Activated T-helper 1 cell treated with anti-CD3 and anti-CD28 coated beads, Interleukin-12 subunit alpha, Interleukin-12 subunit beta, Interleukin-2, Interleukin-4 antibody, amounts not matched to agents 30 ng/mL and 10 ng/mL and 1 ng/mL, durations not matched to agents 14 hours and 24 hours and 36 hours (primary cell): ENCODE measurements around the gene TBL1X. TPM values are rescaled to one million over a fixed set of nuclear protein-coding genes. Genes with fewer than 3 reads are reported as not detected.

ENCODE experiments used
- DNase-seq: peaks from one replicate; pipeline ENCODE4 v3.0.0; 2021; ENCODE audit warnings: low spot score
- H3K27ac Mint-ChIP-seq: one replicate; pipeline ENCODE4 v1.8.0; 2021; ENCODE audit warnings: mild to moderate bottlenecking, mixed read lengths
- H3K27me3 Mint-ChIP-seq: one replicate; pipeline ENCODE4 v1.8.0; 2022; ENCODE audit warnings: mild to moderate bottlenecking, moderate library complexity, mixed read lengths; ENCODE audit not compliant: insufficient read depth
- H3K36me3 Mint-ChIP-seq: one replicate; pipeline ENCODE4 v1.8.0; 2021; ENCODE audit warnings: low read depth, mixed read lengths
- H3K4me1 Mint-ChIP-seq: one replicate; pipeline ENCODE4 v1.8.0; 2021; ENCODE audit warnings: low read depth, mixed read lengths
- H3K4me3 Mint-ChIP-seq: one replicate; pipeline ENCODE4 v1.8.0; 2021; ENCODE audit warnings: mild to moderate bottlenecking, moderate library complexity, mixed read lengths
- H3K9me3 Mint-ChIP-seq: one replicate; pipeline ENCODE4 v1.8.0; 2021; ENCODE audit warnings: mixed read lengths
- intact Hi-C: fragments of 100-400 bp; cut with micrococcal nuclease; formaldehyde crosslinking; loops from one replicate; pipeline ENCODE4 v1.15.1; 2024
- total RNA-seq: library from RNA; stranded (reverse); gene quantifications from 2 replicates; pipeline ENCODE4 v1.2.3, GENCODE V29; 2022

Gene TBL1X
- total RNA-seq, 1 donor from 2014 or later, result 24.0 TPM

DNA sequence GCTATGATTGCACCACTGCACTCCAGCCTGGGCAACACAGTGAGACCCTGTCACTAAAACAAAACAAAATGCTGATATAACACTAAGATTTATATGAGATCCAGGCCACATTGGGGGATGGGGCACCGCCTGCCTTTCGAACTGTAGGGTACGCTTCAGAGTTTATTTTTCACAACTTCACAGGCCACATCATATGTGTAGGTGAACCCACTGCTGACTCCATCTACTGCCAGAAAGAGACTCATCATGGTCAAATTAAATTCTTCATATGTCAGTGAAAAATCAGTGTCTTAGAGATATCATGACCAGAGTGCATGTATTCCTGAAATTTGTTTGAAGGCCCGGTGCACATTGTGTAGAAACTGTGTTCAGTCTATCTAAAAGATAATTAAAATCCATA lies 178.9 kb downstream of the TBL1X start:
- Mint-ChIP-seq H3K27me3 (no peaks in the 10 kb centered on the region), H3K4me3 (no peak overlapping the region), H3K36me3 (peaks cover 9% of the 10 kb centered on the region), H3K9me3 (no peaks in the 10 kb centered on the region), H3K4me1 (peaks cover 31% of the 10 kb centered on the region), H3K27ac (no peak overlapping the region)
- intact Hi-C loops, result loop anchor here (1.0 kb wide), 2 partner anchors 33 to 181 kb away; no protein-coding TSS in a partner anchor
- DNase-seq, result no peak

- Mint-ChIP-seq H3K9me3 (no peaks in the 10 kb centered on the region), H3K4me3 (peak overlapping the region; percentile 26), H3K4me1 (peaks cover 27% of the 10 kb centered on the region), H3K27ac (peak overlapping the region; percentile 71), H3K27me3 (no peaks in the 10 kb centered on the region), H3K36me3 (peaks cover 9% of the 10 kb centered on the region)
- intact Hi-C loops, result loop anchor here (1.0 kb wide), 2 partner anchors 33 to 181 kb away; no protein-coding TSS in a partner anchor
- peak; percentile 23 for DNase-seq
Observed at GRCh38 chrX:9644335-9644734, 179.5 kb downstream of the TBL1X start.

DNA sequence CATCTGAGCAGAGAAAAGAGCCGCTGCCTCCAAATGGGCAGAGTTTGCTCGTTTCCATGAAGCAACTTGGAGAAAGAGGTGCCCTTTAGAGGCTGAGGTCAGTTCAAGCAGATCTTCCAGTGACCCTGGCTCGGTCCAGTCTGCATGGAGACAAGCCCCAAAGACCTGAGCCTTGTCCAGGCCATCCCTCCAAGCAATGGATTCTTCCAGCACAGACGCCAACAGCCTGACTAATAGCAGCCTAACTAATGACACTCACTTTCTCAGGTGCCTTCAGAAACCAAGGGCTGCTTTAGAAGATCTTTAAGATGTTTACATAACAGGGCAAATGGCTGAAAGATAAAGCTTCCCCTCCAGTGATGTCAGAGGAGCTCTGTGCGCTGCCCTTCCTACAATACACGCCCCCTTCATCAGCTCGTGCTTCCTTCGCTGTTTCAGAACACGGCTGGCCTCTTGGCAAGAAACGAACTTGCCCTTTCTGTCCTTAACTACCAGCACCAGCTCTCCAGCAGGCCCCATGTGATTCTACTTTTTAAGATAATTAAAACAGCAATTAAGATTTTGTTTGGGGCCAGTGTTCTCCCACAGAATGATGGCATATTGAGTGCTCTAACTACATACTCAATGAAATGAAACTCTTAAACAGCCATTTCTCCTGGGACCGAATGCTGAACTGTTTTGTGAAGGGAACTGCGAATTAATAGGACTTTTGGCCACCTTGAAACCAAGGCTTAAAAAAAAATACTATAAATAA lies 181.8 kb downstream of the TBL1X start:
- Mint-ChIP-seq H3K27ac (no peak overlapping the region), H3K9me3 (no peaks in the 10 kb centered on the region), H3K36me3 (peaks cover 8% of the 10 kb centered on the region), H3K4me3 (no peak overlapping the region), H3K27me3 (no peaks in the 10 kb centered on the region), H3K4me1 (peaks cover 27% of the 10 kb centered on the region)
- intact Hi-C loops, result no loop called here
- no peak for DNase-seq

GRCh38 chrX:9647431-9647830 lies 182.6 kb downstream of the TBL1X start:
- no peaks in the 10 kb centered on the region for H3K27me3 Mint-ChIP-seq
- H3K36me3 Mint-ChIP-seq, result peaks cover 2% of the 10 kb centered on the region
- no peaks in the 10 kb centered on the region for H3K9me3 Mint-ChIP-seq
- no peak overlapping the region for H3K4me3 Mint-ChIP-seq
- H3K4me1 Mint-ChIP-seq, result peaks cover 20% of the 10 kb centered on the region
- no peak for DNase-seq
- no peak overlapping the region for H3K27ac Mint-ChIP-seq
- intact Hi-C loops, result no loop called here

GRCh38 chrX:9650091-9650490 lies 185.2 kb downstream of the TBL1X start:
- no peak for DNase-seq
- Mint-ChIP-seq H3K27ac (no peak overlapping the region), H3K4me3 (no peak overlapping the region), H3K27me3 (no peaks in the 10 kb centered on the region), H3K36me3 (peaks cover 6% of the 10 kb centered on the region), H3K4me1 (peaks cover 3% of the 10 kb centered on the region), H3K9me3 (no peaks in the 10 kb centered on the region)
- intact Hi-C loops, result no loop called here

DNA sequence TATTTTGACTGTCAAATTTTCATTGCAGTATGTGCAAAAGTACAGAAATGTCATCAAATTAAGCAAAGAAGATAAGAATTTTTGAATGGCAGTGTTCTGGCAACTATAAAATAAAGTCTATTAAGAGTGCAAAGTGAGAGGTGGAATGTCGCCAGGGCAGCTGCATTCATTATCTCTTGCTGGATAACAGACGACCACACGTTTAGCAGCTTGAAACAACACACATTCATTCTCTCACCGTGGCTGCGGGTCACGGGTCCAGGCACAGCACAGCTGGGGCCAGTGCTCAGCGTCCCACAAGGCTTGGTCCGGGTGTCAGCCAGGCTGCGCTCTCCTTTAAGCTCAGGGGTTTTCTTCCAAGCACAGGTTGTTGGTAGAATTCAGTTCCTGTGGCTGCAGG lies 186.9 kb downstream of the TBL1X start:
- Mint-ChIP-seq H3K4me1 (no peaks in the 10 kb centered on the region), H3K27me3 (no peaks in the 10 kb centered on the region), H3K4me3 (no peak overlapping the region), H3K36me3 (peaks cover 5% of the 10 kb centered on the region), H3K27ac (no peak overlapping the region), H3K9me3 (no peaks in the 10 kb centered on the region)
- intact Hi-C loops, result no loop called here
- DNase-seq, result no peak

- Mint-ChIP-seq H3K27me3 (no peaks in the 10 kb centered on the region), H3K4me3 (no peak overlapping the region), H3K9me3 (no peaks in the 10 kb centered on the region), H3K27ac (no peak overlapping the region), H3K36me3 (peaks cover 9% of the 10 kb centered on the region), H3K4me1 (no peaks in the 10 kb centered on the region)
- intact Hi-C loops, result no loop called here
- no peak for DNase-seq
Observed at GRCh38 chrX:9654929-9655328, 190.1 kb downstream of the TBL1X start.

GRCh38 chrX:9656277-9656676 lies 191.4 kb downstream of the TBL1X start:
- Mint-ChIP-seq H3K4me1 (no peaks in the 10 kb centered on the region), H3K36me3 (peaks cover 9% of the 10 kb centered on the region), H3K4me3 (no peak overlapping the region), H3K27me3 (no peaks in the 10 kb centered on the region), H3K27ac (no peak overlapping the region), H3K9me3 (no peaks in the 10 kb centered on the region)
- intact Hi-C loops, result no loop called here
- no peak for DNase-seq

DNA sequence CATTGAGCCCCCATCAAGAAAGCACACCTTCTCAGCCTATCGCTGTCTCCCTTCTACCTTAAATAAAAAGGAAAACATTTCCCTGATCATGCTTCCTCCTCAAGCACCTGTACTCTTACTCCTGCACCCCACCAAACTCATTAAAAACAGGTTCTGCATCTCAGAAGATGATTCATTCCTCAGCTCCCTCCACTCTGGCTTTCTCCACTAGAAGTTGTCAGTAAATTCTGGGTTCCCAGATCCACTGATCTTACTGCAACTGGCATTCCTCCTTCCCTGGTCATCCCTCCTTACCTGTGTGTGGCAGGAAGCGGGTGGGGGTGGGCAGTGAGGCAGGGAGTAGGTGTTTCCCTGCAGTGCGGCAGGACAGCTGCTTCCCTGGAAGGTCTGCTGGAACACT lies 192.0 kb downstream of the TBL1X start:
- Mint-ChIP-seq H3K4me3 (no peak overlapping the region), H3K4me1 (no peaks in the 10 kb centered on the region), H3K27ac (no peak overlapping the region), H3K27me3 (no peaks in the 10 kb centered on the region), H3K9me3 (no peaks in the 10 kb centered on the region), H3K36me3 (peaks cover 9% of the 10 kb centered on the region)
- intact Hi-C loops, result no loop called here
- no peak for DNase-seq

DNA sequence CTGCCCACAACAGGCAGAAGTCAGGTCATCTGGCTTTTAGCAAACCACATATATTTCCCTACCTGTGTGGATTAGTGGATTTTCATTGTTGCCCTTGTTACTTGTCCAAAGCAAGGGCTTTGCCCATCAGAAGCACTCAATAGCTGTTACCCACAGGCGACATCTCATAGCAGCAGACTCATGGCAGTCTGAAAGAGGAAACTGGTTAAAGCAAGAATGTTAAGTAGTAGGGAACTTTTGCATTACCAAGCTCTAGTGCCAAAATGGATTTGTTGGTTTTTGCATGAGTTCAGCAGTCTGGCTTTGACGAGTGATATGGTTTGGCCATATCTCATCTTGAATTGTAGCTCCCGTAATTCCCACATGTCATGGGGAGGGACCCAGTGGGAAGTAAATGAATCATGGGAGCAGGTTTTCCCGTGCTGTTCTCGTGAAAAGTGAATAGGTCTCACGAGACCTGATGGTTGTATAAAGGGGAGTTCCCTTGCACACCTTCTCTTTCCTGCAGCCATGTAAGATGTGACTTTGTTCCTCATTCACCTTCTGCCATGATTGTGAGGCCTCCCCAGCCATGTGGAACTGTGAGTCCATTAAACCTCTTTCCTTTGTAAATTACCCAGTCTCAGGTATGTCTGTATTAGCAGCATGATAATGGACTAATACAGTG lies 192.9 kb downstream of the TBL1X start:
- H3K4me1 Mint-ChIP-seq, result no peaks in the 10 kb centered on the region
- H3K27me3 Mint-ChIP-seq, result no peaks in the 10 kb centered on the region
- no peak for DNase-seq
- intact Hi-C loops, result no loop called here
- H3K36me3 Mint-ChIP-seq, result peaks cover 14% of the 10 kb centered on the region
- H3K9me3 Mint-ChIP-seq, result no peaks in the 10 kb centered on the region
- H3K27ac Mint-ChIP-seq, result no peak overlapping the region
- H3K4me3 Mint-ChIP-seq, result no peak overlapping the region

- intact Hi-C loops, result no loop called here
- no peak overlapping the region for H3K4me3 Mint-ChIP-seq
- H3K27me3 Mint-ChIP-seq, result no peaks in the 10 kb centered on the region
- H3K9me3 Mint-ChIP-seq, result no peaks in the 10 kb centered on the region
- no peaks in the 10 kb centered on the region for H3K4me1 Mint-ChIP-seq
- no peak for DNase-seq
- H3K27ac Mint-ChIP-seq, result no peak overlapping the region
- peaks cover 14% of the 10 kb centered on the region for H3K36me3 Mint-ChIP-seq
Observed at GRCh38 chrX:9658409-9658808, 193.6 kb downstream of the TBL1X start.

GRCh38 chrX:9659571-9660195 lies 194.8 kb downstream of the TBL1X start:
- no peak overlapping the region for H3K4me3 Mint-ChIP-seq
- H3K9me3 Mint-ChIP-seq, result no peaks in the 10 kb centered on the region
- H3K36me3 Mint-ChIP-seq, result peaks cover 11% of the 10 kb centered on the region
- no peak for DNase-seq
- intact Hi-C loops, result no loop called here
- no peaks in the 10 kb centered on the region for H3K4me1 Mint-ChIP-seq
- no peaks in the 10 kb centered on the region for H3K27me3 Mint-ChIP-seq
- H3K27ac Mint-ChIP-seq, result no peak overlapping the region

- H3K27me3 Mint-ChIP-seq, result no peaks in the 10 kb centered on the region
- intact Hi-C loops, result no loop called here
- peaks cover 10% of the 10 kb centered on the region for H3K36me3 Mint-ChIP-seq
- no peak overlapping the region for H3K4me3 Mint-ChIP-seq
- no peak overlapping the region for H3K27ac Mint-ChIP-seq
- no peak for DNase-seq
- H3K9me3 Mint-ChIP-seq, result no peaks in the 10 kb centered on the region
- H3K4me1 Mint-ChIP-seq, result no peaks in the 10 kb centered on the region
Observed at GRCh38 chrX:9662148-9662547, 197.3 kb downstream of the TBL1X start.
